ENCODE measurements around the gene TTC7B. TPM values are rescaled to one million over a fixed set of nuclear protein-coding genes. Genes with fewer than 3 reads are reported as not detected.

The TTC7B gene
- total RNA-seq, 1 donor, result 24.9 TPM

- no peak overlapping the region for H3K4me3 ChIP-seq (ENCODE audit: low read depth, low read length)
- no peak for DNase-seq (ENCODE audit: low read depth)
- TF ChIP-seq, protein P1, sequence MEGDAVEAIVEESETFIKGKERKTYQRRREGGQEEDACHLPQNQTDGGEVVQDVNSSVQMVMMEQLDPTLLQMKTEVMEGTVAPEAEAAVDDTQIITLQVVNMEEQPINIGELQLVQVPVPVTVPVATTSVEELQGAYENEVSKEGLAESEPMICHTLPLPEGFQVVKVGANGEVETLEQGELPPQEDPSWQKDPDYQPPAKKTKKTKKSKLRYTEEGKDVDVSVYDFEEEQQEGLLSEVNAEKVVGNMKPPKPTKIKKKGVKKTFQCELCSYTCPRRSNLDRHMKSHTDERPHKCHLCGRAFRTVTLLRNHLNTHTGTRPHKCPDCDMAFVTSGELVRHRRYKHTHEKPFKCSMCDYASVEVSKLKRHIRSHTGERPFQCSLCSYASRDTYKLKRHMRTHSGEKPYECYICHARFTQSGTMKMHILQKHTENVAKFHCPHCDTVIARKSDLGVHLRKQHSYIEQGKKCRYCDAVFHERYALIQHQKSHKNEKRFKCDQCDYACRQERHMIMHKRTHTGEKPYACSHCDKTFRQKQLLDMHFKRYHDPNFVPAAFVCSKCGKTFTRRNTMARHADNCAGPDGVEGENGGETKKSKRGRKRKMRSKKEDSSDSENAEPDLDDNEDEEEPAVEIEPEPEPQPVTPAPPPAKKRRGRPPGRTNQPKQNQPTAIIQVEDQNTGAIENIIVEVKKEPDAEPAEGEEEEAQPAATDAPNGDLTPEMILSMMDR (IDR thresholded peaks at IDR 0.05; ENCODE audit: insufficient read depth, low read length), result no peak
Observed at GRCh38 chr14:90639641-90640040, 176.6 kb downstream of the TTC7B start.

- TF ChIP-seq, protein P1 (IDR thresholded peaks at IDR 0.05; ENCODE audit: insufficient read depth, low read length), result no peak
- no peak for DNase-seq (ENCODE audit: low read depth)
- H3K4me3 ChIP-seq (ENCODE audit: low read depth, low read length), result no peak overlapping the region
Observed at GRCh38 chr14:90632871-90633270, 183.4 kb downstream of the TTC7B start.

- H3K4me3 ChIP-seq (ENCODE audit: low read depth, low read length), result no peak overlapping the region
- TF ChIP-seq, protein P1 (IDR thresholded peaks at IDR 0.05; ENCODE audit: insufficient read depth, low read length), result no peak
- DNase-seq (ENCODE audit: low read depth), result no peak
Observed at GRCh38 chr14:90632451-90632850, 183.8 kb downstream of the TTC7B start.

DNA sequence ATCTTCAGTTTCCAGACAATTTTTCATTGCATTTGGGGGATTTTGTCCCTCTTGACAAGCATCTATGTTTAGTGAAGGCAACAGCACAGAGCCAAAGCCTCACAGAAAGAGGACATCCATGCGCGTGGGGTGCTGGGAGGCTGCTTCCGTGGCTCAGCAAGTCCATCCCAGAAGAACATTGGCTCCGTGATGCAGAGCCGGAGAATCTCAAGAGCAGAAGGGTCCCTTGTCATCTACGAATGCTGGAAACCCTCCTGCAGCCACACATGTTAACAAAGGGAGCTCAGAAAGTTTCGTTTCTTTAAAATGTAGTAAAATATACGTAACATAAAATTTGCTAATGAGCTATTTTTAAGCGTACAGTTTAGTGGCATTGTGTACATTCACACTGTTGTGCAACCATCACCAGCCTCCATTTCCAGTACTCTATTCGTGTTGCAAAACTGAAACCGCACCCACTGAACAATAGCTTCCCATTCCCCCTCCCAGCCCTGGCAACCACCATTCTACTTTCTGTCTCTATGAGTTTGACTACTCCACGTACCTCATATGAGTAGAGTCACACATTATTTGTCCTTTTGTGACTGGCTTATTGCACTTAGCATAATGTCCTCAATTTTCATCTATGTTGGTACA lies 185.9 kb downstream of the TTC7B start:
- H3K4me3 ChIP-seq (ENCODE audit: low read depth, low read length), result no peak overlapping the region
- DNase-seq (ENCODE audit: low read depth), result no peak
- TF ChIP-seq, protein P1 (IDR thresholded peaks at IDR 0.05; ENCODE audit: insufficient read depth, low read length), result no peak

DNA sequence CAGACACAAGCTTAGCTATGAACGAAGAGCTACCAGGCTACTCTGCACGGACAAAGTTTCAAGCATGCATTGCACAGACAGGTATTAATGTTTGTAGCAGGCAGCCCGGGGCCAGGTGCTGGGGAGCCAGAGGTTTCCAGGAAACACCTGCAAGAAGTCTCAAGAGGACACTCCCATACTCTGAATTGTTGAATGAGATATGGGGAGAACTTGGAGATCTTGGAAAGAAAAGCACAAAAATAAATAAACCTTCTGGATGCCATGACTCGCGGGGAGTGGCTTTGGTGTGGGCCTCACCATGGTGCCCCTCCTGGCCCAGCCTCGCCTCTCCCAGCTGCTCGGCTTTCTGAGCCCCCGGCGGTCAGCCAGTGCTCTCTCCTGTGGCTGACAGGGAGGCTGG lies 186.8 kb downstream of the TTC7B start:
- no peak for DNase-seq (ENCODE audit: low read depth)
- no peak overlapping the region for H3K4me3 ChIP-seq (ENCODE audit: low read depth, low read length)
- TF ChIP-seq, protein P1 (IDR thresholded peaks at IDR 0.05; ENCODE audit: insufficient read depth, low read length), result no peak

DNA sequence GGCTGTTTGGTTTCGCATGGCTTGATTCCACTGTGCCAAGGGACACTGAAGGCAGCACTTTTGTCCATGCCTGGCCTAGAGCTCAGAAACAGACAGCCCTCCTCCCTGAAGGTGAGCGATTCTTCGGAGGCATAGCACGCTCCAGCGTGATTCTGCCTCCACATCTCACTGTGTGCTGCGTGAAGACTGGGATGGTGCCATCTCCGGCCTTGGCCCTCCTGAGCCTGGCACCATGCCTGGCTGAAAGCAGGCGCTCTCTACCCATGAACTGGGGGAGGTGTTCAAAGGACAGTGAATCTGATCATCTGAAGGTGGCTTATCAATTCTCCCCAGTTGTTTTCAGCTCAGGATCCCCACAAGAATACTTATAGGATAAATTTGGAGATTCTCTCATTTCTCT lies 187.4 kb downstream of the TTC7B start:
- TF ChIP-seq, protein P1 (IDR thresholded peaks at IDR 0.05; ENCODE audit: insufficient read depth, low read length), result no peak
- DNase-seq (ENCODE audit: low read depth), result no peak
- H3K4me3 ChIP-seq (ENCODE audit: low read depth, low read length), result no peak overlapping the region

DNA sequence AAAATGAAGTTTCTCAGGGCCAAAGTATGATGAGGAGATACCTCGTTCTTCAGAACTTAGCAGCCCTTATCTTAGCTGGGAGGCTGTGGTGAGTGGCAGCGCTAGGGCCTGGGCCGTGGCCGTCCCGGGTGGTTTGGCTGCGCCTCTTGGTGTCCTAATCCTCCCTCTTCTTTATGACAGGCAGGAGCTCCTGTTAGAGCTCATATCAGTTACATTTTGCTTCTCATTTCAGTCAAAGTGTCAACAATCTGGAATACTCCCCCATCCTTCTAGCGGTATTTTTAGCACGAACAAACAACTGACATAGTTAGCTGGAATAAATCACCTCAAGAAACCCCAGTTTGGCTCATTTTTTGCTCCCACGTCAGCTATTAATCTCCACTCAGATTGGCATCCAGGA lies 188.8 kb downstream of the TTC7B start:
- H3K4me3 ChIP-seq (ENCODE audit: low read depth, low read length), result no peak overlapping the region
- TF ChIP-seq, protein P1 (IDR thresholded peaks at IDR 0.05; ENCODE audit: insufficient read depth, low read length), result no peak
- DNase-seq (ENCODE audit: low read depth), result no peak
